ENCODE data around the gene KIF1B.
"Not testable (repeated sequence)": the region's sequence is repeated elsewhere in the genome, so short reads cannot be mapped to it uniquely, and the experiment has no call there.

DNA sequence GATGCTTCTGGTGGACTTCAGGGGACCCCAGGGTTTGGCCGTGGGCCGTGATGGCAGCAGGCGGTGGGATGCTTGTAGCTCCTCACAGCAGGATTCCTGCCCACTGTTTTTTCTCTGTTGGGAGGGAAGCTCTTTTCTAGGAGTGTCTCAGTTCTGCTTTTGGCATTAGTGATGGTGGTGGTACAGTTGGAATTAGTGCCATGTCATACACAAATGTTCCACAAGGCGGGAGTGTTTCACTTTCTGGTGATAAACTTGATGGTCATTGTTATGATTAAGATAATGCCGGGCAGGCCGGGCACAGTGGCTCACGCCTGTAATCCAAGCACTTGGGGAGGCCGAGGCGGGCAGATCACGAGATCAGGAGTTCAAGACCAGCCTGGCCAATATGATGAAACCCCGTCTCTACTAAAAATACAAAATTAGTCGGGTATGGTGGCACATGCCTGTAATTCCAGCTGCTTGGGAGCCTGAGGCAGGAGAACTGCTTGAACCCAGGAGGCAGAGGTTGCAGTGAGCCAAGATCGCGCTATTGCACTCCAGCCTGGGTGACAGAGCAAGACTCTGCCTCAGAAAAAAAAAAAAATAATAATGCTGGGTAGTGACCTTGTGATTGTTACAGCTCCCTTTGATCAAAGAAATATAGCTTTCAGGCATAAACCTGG is 167.1 kb downstream of the KIF1B start:
- peak; percentile 60 for TF ChIP-seq CTCF (IDR thresholded peaks at IDR 0.05; ENCODE audit: low read length)
- TF ChIP-seq EZH2 (optimal IDR thresholded peaks at IDR 0.05; ENCODE audit: low read depth, low read length): not testable (repeated sequence)

All from MM.1S (cell line).